ENCODE results near the gene SDS.

DNA sequence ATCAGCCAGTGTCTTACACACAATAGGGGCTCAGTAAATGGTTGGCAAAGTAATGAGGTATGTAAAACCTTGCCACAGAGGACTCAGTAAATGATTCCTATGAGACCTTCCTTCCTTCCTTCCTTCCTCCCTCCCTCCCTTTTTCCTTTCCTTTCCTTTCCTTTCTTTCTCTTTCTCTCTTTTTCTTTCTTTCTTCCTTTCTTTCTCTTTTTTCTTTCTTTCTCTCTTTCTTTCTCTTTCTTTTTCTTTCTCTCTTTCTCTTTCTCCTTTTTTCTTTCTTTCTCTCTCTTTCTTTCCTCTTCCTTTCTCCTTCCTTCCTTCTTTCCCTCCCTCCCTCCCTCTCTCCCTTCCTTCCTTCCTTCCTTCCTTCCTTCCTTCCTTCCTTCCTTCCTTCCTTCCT, 7.5 kb downstream of the SDS start:
- no peak for TF ChIP-seq EZH2 (IDR thresholded peaks at IDR 0.05; ENCODE audit: insufficient read depth, low read length)
- TF ChIP-seq CTCF (IDR thresholded peaks at IDR 0.05; ENCODE audit: insufficient read depth, low read depth, low read length) = no peak
